ENCODE data around the gene ALDH3B1.

Gene ALDH3B1

GRCh38 chr11:68032997-68033707, 23.0 kb downstream of the ALDH3B1 start:
- DNase-seq = no peak

DNA sequence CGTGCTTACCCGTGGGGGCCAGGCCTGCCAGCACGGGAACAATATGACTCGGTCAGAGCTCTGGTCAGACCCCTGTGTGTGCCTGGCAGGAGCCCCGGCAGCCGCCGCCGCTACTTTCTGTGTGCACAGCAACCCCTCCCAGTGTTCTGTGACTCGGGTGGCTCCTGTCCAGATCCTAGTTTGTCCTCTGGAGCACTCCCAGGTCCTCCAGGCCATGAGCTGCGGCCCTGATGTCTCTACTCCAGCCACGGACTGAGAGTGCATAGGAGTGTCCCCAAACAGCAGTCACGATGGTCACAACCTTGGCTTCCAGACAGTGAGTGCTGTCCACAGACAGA, 23.6 kb downstream of the ALDH3B1 start:
- DNase-seq = no peak

GRCh38 chr11:68035266-68035876, 25.2 kb downstream of the ALDH3B1 start:
- DNase-seq = no peak

GRCh38 chr11:68036141-68036716, 26.1 kb downstream of the ALDH3B1 start:
- no peak for DNase-seq

- DNase-seq = no peak
These were observed 26.7 kb downstream of the ALDH3B1 start for GRCh38 chr11:68036717-68037239.

- no peak for DNase-seq
These were observed 27.5 kb downstream of the ALDH3B1 start for GRCh38 chr11:68037411-68038225.

DNA sequence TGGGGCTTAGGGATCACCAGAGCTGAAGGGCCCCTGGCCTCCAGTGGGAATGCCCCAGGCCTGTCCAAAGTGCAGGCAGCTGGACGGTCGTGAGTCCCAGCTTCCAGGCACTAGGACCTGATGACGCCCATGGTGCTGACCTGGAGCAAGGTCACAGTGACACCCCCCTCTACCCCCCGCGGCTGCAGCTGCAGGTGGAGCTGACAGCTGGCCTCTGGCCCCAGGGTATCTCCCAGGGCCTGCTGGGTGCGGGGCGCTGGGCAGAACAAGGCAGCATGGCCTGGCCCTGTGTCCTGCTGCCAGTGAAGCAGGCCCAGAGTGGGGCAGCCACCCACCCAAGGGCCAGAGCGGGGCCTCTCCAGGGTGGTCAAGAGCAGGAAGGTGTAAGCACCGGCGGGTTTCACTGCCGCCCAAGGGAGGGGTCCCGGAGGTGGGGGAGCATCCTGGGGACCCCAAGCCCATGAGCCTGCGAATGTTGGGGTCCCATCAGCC, 28.1 kb downstream of the ALDH3B1 start:
- no peak for DNase-seq

DNA sequence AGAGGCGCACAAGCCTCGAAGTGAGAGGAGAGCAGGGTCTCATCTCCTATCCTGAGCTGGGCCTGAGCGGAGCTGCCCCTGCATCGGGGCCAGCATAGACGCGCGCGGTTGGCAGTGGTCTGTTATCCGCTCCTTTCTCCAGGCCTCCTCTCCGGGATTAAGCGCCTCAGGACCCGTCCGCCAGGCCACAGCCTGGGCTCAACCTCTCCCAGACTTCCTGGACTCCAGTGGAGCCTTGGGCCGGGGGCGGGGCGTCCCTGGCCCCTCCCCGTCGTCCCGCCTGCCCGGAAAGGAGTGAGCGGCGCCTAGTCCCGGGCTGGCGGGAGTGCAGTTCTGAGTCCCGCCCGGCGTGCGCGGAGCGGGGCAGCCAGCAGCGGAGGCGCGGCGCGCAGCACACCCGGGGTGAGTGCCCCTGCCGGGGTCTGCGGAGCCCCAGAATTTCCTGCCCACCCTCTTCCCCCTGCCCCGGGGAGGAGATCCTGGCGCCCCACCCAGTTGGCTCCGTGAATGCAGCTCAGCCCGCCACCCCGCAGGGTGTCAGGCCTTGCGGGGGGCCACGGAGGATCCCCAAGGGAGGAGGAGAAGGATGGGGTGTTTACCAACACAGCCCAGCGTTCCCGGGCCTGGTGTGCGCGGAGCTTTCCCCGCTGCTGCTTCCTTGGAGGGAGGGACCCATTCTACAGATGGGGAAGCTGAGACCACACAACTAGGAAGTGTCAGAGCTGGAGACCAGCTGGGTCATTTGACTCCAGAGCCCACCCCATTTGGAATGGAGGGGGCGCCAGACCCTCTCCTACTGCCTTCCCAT, 28.8 kb downstream of the ALDH3B1 start, which contains the start of gene TCIRG1:
Gene TCIRG1 (plus strand): TSS at position 308 of the 808 bp plus-strand sequence. CDS start 2,247 bp downstream, outside the sequence.
- DNase-seq = peak; percentile 58

- no peak for DNase-seq
These were observed 29.5 kb downstream of the ALDH3B1 start for GRCh38 chr11:68039526-68040086.

DNA sequence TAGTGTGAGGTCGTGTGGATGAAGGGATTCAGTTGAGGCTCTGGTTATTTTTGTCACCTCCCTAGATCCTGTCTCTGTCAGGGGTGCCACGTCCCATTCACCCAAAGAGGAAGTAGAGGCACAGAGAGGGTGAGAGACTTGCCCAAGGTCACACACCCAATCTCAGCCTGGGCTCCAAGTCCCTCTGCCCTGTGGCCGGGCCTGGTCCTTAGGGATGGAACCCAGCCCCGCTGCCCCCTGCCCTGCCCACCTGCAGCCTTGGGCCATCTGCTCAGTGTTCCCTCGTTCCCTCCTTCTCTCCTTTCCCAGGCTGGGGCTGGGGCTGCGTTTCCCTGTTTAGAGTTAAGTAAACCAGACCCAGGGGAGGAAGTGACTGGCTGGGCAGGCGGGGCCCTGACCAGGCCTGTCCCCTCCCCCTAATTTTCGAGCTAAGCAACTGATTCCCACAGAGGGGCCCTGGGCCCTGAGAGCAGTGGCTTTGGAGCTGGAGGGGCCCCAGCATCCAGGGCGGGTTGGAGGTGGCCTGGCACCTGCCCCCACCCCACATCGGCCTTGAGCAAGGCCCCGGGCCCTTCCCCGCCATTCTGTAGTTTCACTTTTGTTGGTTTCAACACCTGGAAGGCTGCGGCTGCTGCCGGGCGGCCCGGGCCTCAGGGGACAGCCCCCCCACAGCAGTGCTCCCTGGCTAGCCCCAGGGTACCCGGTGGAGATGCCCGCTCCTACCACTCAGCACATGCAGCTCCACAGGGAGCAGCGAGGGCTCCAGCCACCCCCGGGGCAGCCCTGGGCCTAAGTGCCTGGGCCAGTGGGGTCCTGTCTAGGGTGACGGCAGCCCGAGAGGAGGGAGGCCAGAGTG, 30.2 kb downstream of the ALDH3B1 start:
- peak; percentile 19 for DNase-seq

DNA sequence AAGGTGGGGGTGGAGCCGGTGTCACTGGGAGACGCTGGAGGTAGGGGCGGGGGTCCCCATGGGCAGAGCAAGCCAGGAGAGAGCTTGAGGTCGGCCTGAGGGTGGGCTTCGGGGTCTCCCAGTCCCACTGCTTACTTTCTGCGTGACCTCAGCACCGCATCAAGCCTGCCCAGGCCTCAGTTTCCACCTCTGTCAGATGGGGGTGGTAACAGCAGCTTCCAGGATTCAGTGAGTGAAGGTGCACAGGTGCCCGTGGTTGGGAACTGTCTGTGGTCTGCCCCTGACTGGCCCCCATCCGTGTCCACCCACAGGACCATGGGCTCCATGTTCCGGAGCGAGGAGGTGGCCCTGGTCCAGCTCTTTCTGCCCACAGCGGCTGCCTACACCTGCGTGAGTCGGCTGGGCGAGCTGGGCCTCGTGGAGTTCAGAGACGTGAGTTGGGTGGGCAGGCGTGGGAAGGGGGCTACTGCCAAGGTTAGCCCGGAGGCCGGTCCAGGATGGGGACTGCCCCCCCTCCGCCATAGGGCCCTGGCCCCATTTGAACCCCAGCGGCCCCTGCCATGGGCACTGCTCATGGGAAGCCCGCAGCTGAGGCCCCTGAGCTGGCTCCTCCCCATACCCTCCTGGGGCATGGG, 30.9 kb downstream of the ALDH3B1 start:
- no peak for DNase-seq

DNA sequence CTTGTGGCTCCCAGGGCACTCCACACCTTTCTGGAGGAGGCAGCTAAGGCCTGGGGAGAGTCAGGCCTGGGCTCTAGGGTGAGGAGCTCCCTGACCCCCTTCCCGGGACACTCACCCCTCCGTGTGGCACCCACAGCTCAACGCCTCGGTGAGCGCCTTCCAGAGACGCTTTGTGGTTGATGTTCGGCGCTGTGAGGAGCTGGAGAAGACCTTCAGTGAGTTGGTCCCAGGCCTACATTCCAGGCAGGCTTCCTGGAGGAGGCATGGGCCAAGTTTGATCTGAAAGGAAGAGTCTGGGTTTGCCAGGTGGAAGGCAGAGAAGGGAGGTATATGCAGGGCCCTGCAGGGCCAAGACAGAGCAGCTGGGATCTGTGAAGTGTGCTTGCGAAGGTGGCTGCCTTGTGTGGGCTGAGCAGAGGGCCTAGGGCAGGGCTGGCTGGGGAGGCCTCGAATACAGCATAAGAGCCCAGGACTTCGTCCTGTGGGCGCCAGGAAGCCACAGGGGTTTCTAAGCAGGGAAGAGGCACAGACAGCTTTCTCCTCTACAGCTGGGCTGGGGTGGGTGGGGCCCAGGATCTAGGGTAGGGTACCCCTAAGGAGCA, 31.6 kb downstream of the ALDH3B1 start:
- no peak for DNase-seq

DNA sequence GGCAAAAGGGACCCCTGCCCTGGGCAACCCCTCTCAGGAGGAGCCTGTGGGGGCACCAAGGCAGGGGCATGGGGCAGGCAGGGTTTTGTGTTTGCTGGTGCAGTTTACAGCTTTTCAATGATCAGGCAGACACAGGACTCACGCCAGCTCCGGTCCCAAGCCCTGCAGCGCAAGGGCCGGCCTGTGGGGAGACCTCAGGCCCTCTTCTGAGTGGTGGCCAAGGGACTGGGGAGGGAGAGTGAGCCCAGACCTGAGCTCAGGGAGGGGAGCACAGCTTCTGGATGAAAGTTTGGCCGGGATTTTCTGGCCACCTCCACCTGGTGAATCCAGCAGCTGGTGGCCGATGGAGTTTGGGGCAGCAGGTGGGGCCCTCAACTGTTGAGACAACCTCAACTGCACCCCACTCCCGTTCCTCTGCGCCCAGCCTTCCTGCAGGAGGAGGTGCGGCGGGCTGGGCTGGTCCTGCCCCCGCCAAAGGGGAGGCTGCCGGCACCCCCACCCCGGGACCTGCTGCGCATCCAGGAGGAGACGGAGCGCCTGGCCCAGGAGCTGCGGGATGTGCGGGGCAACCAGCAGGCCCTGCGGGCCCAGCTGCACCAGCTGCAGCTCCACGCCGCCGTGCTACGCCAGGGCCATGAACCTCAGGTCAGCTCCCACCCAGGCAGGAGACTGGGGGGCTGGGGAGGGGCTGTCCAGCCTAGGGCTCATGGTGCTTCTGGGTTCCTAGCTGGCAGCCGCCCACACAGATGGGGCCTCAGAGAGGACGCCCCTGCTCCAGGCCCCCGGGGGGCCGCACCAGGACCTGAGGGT, 32.3 kb downstream of the ALDH3B1 start:
- DNase-seq = no peak

DNA sequence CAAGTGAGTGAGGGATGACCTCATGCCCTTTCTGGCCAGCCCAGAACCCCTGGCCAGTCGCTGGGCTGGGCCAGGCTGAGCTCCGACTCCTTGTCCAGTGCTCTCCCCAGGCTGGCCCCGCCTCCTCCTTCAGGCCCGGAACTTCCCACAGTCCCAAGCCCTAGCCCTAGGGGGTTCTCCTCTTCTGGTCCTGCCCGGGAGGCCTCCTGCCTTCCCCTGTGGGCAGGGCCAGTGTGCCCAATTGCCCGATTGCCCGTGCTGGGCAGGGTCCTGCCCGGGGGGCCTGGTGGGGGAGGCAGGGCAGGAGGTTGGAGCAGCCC, 32.9 kb downstream of the ALDH3B1 start:
- DNase-seq = no peak

DNA sequence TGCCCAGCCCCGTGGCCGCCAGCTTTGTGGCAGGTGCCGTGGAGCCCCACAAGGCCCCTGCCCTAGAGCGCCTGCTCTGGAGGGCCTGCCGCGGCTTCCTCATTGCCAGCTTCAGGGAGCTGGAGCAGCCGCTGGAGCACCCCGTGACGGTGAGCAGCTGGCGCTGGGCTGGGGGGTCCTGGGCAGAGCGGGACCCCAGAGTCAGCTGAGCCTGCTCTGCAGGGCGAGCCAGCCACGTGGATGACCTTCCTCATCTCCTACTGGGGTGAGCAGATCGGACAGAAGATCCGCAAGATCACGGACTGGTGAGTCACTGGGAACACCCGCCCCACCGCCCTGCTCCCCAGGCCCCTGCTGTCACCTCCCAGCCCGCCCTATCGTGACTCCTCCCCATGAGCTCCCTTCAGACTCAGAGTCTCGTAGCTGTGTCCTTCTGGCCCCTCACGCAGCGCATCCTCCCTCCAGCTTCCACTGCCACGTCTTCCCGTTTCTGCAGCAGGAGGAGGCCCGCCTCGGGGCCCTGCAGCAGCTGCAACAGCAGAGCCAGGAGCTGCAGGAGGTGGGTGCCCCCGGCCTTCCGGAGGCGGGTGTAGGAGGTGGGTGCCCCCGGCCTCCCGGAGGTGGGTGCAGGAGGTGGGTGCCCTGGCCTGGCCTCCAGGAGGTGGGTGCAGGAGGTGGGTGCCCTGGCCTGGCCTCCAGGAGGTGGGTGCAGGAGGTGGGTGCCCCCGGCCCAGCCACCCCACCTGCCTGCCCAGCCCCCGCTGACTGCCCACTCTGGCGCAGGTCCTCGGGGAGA, 33.4 kb downstream of the ALDH3B1 start:
- DNase-seq = no peak

- DNase-seq = no peak
These were observed 34.2 kb downstream of the ALDH3B1 start for GRCh38 chr11:68044145-68044813.

DNA sequence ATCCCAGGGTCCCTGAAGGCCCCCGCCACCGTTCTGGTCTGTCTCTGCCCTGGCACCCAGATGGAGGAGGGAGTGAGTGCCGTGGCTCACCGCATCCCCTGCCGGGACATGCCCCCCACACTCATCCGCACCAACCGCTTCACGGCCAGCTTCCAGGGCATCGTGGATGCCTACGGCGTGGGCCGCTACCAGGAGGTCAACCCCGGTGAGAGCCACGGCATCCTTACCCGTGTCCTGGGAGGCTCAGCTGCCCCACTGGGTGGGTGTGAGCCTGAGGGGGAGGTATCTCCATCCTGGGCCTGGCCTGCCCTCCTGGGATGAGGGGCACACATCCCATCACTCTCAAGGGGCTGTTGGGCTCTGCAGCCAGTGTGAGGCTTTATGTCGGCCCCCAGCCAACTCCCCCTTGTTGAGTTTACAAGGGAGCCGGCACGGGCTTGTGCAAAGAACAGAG, 34.8 kb downstream of the ALDH3B1 start:
- DNase-seq = no peak
